ENCODE data around the gene OR10K1. TPM values are rescaled to one million over a fixed set of nuclear protein-coding genes. Genes with fewer than 3 reads are reported as not detected.
"Not testable (repeated sequence)": the region's sequence is repeated elsewhere in the genome, so short reads cannot be mapped to it uniquely, and the experiment has no call there.

The OR10K1 gene
- total RNA-seq, 2 donors from 2014 or later, result not detected

- H3K27ac ChIP-seq, result no peak within 1 kb of the TSS
- no peaks in the 10 kb centered on the region for H3K36me3 ChIP-seq
- no peak for DNase-seq (ENCODE audit: low spot score)
- TF ChIP-seq CTCF (IDR thresholded peaks at IDR 0.05), result no peak
- no peak within 1 kb of the TSS for H3K4me3 ChIP-seq
- no peaks in the 10 kb centered on the region for H3K4me1 ChIP-seq
- H3K27me3 ChIP-seq, result no peaks in the 10 kb centered on the region
- H3K9me3 ChIP-seq, result peaks cover 0 to 11% of the 10 kb centered on the region in 2 donors
Measured at GRCh38 chr1:158426137-158426536, 35.5 kb upstream of the OR10K1 start, which contains the start of gene OR10K2. Gene OR10K2, minus strand, starts transcription at chr1:158426237. Its CDS starts 5,371 bp downstream, at chr1:158420866.

GRCh38 chr1:158430163-158430562 lies 31.5 kb upstream of the OR10K1 start:
- peaks cover 0 to 16% of the 10 kb centered on the region in 2 donors for H3K9me3 ChIP-seq
- not testable (repeated sequence) for H3K4me1 ChIP-seq; DNase-seq (ENCODE audit: low spot score); H3K4me3 ChIP-seq; H3K27ac ChIP-seq; H3K27me3 ChIP-seq; H3K36me3 ChIP-seq

- H3K4me1 ChIP-seq, result no peaks in the 10 kb centered on the region
- H3K27ac ChIP-seq, result no peak overlapping the region
- no peak for TF ChIP-seq CTCF (IDR thresholded peaks at IDR 0.05)
- no peak for DNase-seq (ENCODE audit: low spot score)
- no peak overlapping the region for H3K4me3 ChIP-seq
- H3K36me3 ChIP-seq, result no peaks in the 10 kb centered on the region
- peaks cover 0 to 5% of the 10 kb centered on the region in 2 donors for H3K9me3 ChIP-seq
- no peaks in the 10 kb centered on the region for H3K27me3 ChIP-seq
Measured at GRCh38 chr1:158434741-158435140, 26.9 kb upstream of the OR10K1 start.

GRCh38 chr1:158445376-158445775 lies 16.3 kb upstream of the OR10K1 start:
- TF ChIP-seq CTCF (IDR thresholded peaks at IDR 0.05), result no peak
- Histone ChIP-seq H3K4me3 (no peak overlapping the region), H3K36me3 (no peaks in the 10 kb centered on the region), H3K9me3 (no peaks in the 10 kb centered on the region), H3K27ac (no peak overlapping the region), H3K27me3 (no peaks in the 10 kb centered on the region), H3K4me1 (no peaks in the 10 kb centered on the region)
- DNase-seq (ENCODE audit: low spot score), result no peak

GRCh38 chr1:158454537-158454936 lies 7.1 kb upstream of the OR10K1 start:
- Histone ChIP-seq H3K9me3 (peaks cover 0 to 6% of the 10 kb centered on the region in 2 donors), H3K36me3 (no peaks in the 10 kb centered on the region), H3K27ac (no peak overlapping the region)

GRCh38 chr1:158457246-158457645 lies 4.4 kb upstream of the OR10K1 start:
- Histone ChIP-seq H3K27me3 (no peaks in the 10 kb centered on the region), H3K9me3 (no peaks in the 10 kb centered on the region), H3K27ac (no peak overlapping the region), H3K36me3 (no peaks in the 10 kb centered on the region), H3K4me3 (no peak overlapping the region), H3K4me1 (no peaks in the 10 kb centered on the region)
- DNase-seq (ENCODE audit: low spot score), result no peak
- TF ChIP-seq CTCF (IDR thresholded peaks at IDR 0.05), result no peak

More at GRCh38 chr1:158454537-158454936, 7.1 kb upstream of the OR10K1 start:
- no peaks in the 10 kb centered on the region for H3K27me3 ChIP-seq
- TF ChIP-seq CTCF (IDR thresholded peaks at IDR 0.05), result no peak
- no peak for DNase-seq (ENCODE audit: low spot score)
- H3K4me1 ChIP-seq, result no peaks in the 10 kb centered on the region
- H3K4me3 ChIP-seq, result no peak overlapping the region
